ENCODE measurements around the gene MYRIP.

DNA sequence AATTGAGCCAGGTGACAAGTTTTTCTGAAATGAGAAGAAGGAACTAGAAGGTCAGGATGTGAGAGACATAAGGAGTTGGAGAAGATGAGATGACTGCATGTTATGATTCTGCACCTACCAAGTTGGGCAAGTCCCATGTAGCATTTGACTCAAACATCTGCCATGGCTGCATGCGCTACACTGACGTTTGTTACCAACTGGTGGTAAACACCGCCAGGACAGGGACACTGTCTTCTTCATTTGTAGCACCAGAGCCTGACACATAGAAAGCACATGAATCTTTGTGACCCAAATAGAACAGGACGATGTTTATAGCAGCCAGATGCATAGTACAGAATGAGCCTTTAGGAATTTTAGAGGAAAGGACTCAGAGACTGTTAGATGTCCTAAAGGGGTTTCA lies 236.7 kb downstream of the MYRIP start:
- TF ChIP-seq, protein P1, sequence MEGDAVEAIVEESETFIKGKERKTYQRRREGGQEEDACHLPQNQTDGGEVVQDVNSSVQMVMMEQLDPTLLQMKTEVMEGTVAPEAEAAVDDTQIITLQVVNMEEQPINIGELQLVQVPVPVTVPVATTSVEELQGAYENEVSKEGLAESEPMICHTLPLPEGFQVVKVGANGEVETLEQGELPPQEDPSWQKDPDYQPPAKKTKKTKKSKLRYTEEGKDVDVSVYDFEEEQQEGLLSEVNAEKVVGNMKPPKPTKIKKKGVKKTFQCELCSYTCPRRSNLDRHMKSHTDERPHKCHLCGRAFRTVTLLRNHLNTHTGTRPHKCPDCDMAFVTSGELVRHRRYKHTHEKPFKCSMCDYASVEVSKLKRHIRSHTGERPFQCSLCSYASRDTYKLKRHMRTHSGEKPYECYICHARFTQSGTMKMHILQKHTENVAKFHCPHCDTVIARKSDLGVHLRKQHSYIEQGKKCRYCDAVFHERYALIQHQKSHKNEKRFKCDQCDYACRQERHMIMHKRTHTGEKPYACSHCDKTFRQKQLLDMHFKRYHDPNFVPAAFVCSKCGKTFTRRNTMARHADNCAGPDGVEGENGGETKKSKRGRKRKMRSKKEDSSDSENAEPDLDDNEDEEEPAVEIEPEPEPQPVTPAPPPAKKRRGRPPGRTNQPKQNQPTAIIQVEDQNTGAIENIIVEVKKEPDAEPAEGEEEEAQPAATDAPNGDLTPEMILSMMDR (conservative IDR thresholded peaks at IDR 0.05; ENCODE audit: low read depth, low read length) = no peak
- TF ChIP-seq EZH2phosphoT487 (IDR thresholded peaks at IDR 0.05; ENCODE audit: borderline replicate concordance, low read length) (no peak), EZH2 (IDR thresholded peaks at IDR 0.05; ENCODE audit: low read length, unreplicated experiment) (no peak)
